Transverse colon (tissue), 4 donors: ENCODE measurements around the gene SCAMP3. TPM values are rescaled to one million over a fixed set of nuclear protein-coding genes. Genes with fewer than 3 reads are reported as not detected.

Source experiments
- DNase-seq: peaks from one replicate; pipeline ENCODE4 v3.0.0-alpha.2; 2019
- H3K27ac ChIP-seq, 4 donors: fragments of 200-600 bp; sonication (generic); 2 replicates each; pipeline ENCODE4 v1.5.1; 2016 to 2018; ENCODE audit warnings: inconsistent platforms in 4 of 4
- H3K27me3 ChIP-seq: fragments of 200-600 bp; sonication (generic); 2 replicates; pipeline ENCODE4 v1.5.1; 2017; ENCODE audit warnings: inconsistent platforms
- H3K36me3 ChIP-seq, 4 donors: fragments of 200-600 bp; sonication (generic); 2 replicates each; pipeline ENCODE4 v1.5.1; 2017 to 2019; ENCODE audit warnings: inconsistent platforms in 4 of 4
- H3K4me1 ChIP-seq, 4 donors: fragments of 200-600 bp; sonication (generic); 2 replicates each; pipeline ENCODE4 v1.5.1; 2017 to 2020; ENCODE audit warnings: inconsistent platforms in 4 of 4
- H3K4me3 ChIP-seq, 4 donors: fragments of 200-600 bp; sonication (generic); 1 replicate in 1 of 4; 2 replicates in 3 of 4; pipeline versions ENCODE4 v1.5.1 to v1.6.1; 2017 to 2019; ENCODE audit warnings: inconsistent platforms in 4 of 4
- H3K9me3 ChIP-seq, 2 donors: fragments of 200-600 bp; sonication (generic); 2 replicates each; pipeline ENCODE4 v1.5.1; 2017 to 2019; ENCODE audit warnings: inconsistent platforms in 2 of 2
- EP300 ChIP-seq: sonication (generic); formaldehyde crosslinking; IDR thresholded peaks from one replicate; pipeline ENCODE4 v1.6.1; 2017; ENCODE audit warnings: antibody characterized with exemption, low read depth
- POLR2A ChIP-seq: fragments of 450-650 bp; IDR thresholded peaks from one replicate; pipeline ENCODE4 v1.6.1; 2016; ENCODE audit warnings: antibody characterized with exemption, mild to moderate bottlenecking, moderate library complexity
- POLR2AphosphoS5 ChIP-seq, 3 donors: sonication (generic); formaldehyde crosslinking; IDR thresholded peaks; one replicate each; pipeline ENCODE4 v1.6.1; 2016; ENCODE audit warnings: antibody characterized with exemption in 3 of 3
- WGBS, 2 donors: methylation state at CpG; one replicate each; pipeline ENCODE4 v1.1.5; 2018; ENCODE audit warnings: low coverage in 1 of 2; 5-methylcytosine and 5-hydroxymethylcytosine counted together
- in situ Hi-C, 4 donors: fragments of 200-750 bp; cut with MboI; loops; one replicate each; pipeline versions ENCODE4 v1.15.0 to v1.15.1; 2017; ENCODE audit warnings: low sequenced_read_pairs in 3 of 4, low pct_ligation_motif_present in 1 of 4, low pct_unique_long_range_greater_than_20kb in 1 of 4
- intact Hi-C: fragments of 100-400 bp; cut with DNase I; formaldehyde crosslinking; loops from one replicate; pipeline ENCODE4 v1.15.1; 2023; ENCODE audit warnings: low total_unique reads
- total RNA-seq, 4 donors: library from RNA; depleted of rRNA; stranded (reverse); fragments of >200 nt; gene quantifications; one replicate each; pipeline ENCODE4 v1.1.0, GENCODE V29; 2016
- TF ChIP-seq, protein P1 (sequence below), 5 experiments: fragments of 200-600 bp in 3 of 5; fragments of 450-650 bp in 2 of 5; sonication (generic) in 3 of 5; IDR thresholded peaks; 1 replicate in 2 of 5; 2 replicates in 3 of 5; pipeline ENCODE4 v1.5.1; 2016 to 2017; ENCODE audit warnings: antibody characterized with exemption in 5 of 5, inconsistent platforms in 3 of 5, mild to moderate bottlenecking in 2 of 5, moderate library complexity in 1 of 5

The SCAMP3 gene
- total RNA-seq, 4 donors from 2014 or later, result 7.8 to 61.3 (median 35.2) TPM

DNA sequence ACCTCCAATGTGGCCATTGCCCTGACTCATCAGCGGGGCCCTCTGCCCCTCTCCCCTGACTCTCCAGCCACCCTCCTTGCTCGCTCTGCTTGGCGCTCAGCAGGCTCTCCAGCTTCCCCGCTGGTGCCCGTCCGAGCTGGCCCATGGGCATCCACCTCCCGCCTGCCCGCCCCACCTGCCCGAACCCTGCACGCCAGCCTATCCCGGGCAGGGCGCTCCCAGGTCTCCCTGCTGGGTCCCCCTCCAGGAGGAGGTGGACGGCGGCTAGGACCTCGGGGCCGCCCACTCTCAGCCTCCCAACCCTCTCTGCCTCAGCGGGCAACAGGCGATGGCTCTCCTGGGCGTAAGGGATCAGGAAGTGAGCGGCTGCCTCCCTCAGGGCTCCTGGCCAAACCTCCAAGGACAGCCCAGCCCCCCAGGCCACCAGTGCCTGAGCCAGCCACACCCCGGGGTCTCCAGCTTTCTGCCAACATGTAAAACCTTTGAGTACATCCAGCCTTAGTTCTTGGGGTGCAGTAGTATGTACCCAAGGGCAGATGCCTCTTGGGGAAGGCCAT lies 25.9 kb upstream of the SCAMP3 start:
- Histone ChIP-seq H3K4me3 (no peak overlapping the region), H3K27ac (no peak overlapping the region), H3K9me3 (no peaks in the 10 kb centered on the region), H3K36me3 (no peaks in the 10 kb centered on the region), H3K4me1 (no peaks in the 10 kb centered on the region), H3K27me3 (no peaks in the 10 kb centered on the region)
- 91% methylated on average over 15 of the region's 21 CpGs; no CpG with 5 or more reads in 1 of the 2 donors for WGBS, 2 donors
- TF ChIP-seq EP300 (no peak), POLR2AphosphoS5 (IDR thresholded peaks at IDR 0.05) (no peak), POLR2A (no peak)
- TF ChIP-seq, protein P1, sequence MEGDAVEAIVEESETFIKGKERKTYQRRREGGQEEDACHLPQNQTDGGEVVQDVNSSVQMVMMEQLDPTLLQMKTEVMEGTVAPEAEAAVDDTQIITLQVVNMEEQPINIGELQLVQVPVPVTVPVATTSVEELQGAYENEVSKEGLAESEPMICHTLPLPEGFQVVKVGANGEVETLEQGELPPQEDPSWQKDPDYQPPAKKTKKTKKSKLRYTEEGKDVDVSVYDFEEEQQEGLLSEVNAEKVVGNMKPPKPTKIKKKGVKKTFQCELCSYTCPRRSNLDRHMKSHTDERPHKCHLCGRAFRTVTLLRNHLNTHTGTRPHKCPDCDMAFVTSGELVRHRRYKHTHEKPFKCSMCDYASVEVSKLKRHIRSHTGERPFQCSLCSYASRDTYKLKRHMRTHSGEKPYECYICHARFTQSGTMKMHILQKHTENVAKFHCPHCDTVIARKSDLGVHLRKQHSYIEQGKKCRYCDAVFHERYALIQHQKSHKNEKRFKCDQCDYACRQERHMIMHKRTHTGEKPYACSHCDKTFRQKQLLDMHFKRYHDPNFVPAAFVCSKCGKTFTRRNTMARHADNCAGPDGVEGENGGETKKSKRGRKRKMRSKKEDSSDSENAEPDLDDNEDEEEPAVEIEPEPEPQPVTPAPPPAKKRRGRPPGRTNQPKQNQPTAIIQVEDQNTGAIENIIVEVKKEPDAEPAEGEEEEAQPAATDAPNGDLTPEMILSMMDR (IDR thresholded peaks at IDR 0.05), result no peak
- in situ Hi-C loops, result no loop called here
- no peak for DNase-seq
- intact Hi-C loops, result no loop called here

DNA sequence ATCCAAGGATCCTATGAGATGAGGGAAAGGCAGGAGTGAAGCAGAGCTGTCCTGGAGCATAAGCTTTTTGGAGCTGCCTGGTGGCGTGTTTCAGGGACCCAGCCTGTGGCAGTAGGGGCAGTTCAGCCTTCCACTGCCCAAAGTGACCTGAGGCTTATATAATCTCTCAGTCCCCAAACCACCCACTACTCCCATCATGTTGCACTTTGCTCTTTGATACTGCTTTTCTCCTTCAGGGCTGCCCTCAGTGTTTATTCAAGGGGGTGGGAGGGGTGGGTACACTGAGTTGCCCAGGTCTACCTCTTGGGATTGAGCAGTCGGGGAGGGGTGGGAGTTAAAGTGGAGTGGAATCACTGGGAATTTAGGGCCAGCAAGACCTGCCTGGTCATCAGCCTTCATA lies 24.4 kb upstream of the SCAMP3 start:
- 97 to 100% methylated on average over 1 to 2 of the region's 2 CpGs for WGBS, 2 donors
- H3K36me3 ChIP-seq, result no peaks in the 10 kb centered on the region
- no peak overlapping the region for H3K4me3 ChIP-seq
- TF ChIP-seq POLR2A, result no peak
- TF ChIP-seq, protein P1 (IDR thresholded peaks at IDR 0.05), result no peak
- no peak for TF ChIP-seq POLR2AphosphoS5 (IDR thresholded peaks at IDR 0.05)
- TF ChIP-seq EP300, result no peak
- no peak overlapping the region for H3K27ac ChIP-seq
- H3K4me1 ChIP-seq, result no peaks in the 10 kb centered on the region
- intact Hi-C loops (no loop called here), in situ Hi-C loops (no loop called here)
- no peaks in the 10 kb centered on the region for H3K9me3 ChIP-seq
- no peaks in the 10 kb centered on the region for H3K27me3 ChIP-seq
- DNase-seq, result no peak

DNA sequence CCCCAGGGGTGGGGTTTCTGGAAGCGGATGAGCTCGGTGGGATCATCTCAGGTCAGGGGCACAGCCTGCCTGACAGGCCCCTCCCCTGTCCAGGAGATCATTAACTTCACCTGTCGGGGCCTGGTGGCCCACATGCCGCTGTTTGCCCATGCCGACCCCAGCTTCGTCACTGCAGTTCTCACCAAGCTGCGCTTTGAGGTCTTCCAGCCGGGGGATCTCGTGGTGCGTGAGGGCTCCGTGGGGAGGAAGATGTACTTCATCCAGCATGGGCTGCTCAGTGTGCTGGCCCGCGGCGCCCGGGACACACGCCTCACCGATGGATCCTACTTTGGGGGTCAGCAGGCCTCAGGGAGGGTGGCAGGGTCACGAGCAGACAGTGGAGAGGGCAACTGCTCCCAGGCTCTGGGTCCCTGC lies 23.5 kb upstream of the SCAMP3 start:
- no peaks in the 10 kb centered on the region for H3K27me3 ChIP-seq
- 91% methylated on average over 14 of the region's 18 CpGs; no CpG with 5 or more reads in 1 of the 2 donors for WGBS, 2 donors
- no peak overlapping the region for H3K27ac ChIP-seq
- no peaks in the 10 kb centered on the region for H3K4me1 ChIP-seq
- intact Hi-C loops (no loop called here), in situ Hi-C loops (no loop called here)
- TF ChIP-seq, protein P1 (IDR thresholded peaks at IDR 0.05), result no peak
- TF ChIP-seq POLR2A (no peak), POLR2AphosphoS5 (IDR thresholded peaks at IDR 0.05) (no peak), EP300 (no peak)
- H3K36me3 ChIP-seq, result no peaks in the 10 kb centered on the region
- H3K9me3 ChIP-seq, result no peaks in the 10 kb centered on the region
- H3K4me3 ChIP-seq, result no peak overlapping the region
- no peak for DNase-seq

DNA sequence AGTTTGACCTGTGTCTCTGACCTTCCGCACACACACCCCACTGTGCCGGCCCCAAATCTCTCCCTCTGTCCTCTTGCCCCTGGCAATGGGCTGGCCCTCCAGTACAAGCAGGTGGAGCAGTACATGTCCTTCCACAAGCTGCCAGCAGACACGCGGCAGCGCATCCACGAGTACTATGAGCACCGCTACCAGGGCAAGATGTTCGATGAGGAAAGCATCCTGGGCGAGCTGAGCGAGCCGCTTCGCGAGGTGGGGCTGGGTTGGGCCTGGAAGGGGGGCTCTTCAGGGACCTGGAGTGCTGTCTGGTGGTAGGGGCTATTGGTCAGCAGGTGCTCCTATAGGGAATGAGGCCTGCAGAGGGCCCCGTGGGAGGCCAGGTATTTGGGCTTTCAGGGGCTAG lies 22.9 kb upstream of the SCAMP3 start:
- no peaks in the 10 kb centered on the region for H3K27me3 ChIP-seq
- H3K4me1 ChIP-seq, result no peaks in the 10 kb centered on the region
- no peak for TF ChIP-seq POLR2AphosphoS5 (IDR thresholded peaks at IDR 0.05)
- TF ChIP-seq EP300, result no peak
- TF ChIP-seq, protein P1 (IDR thresholded peaks at IDR 0.05), result no peak
- H3K9me3 ChIP-seq, result no peaks in the 10 kb centered on the region
- in situ Hi-C loops, result no loop called here
- 88% methylated on average over 7 to 14 of the region's 14 CpGs for WGBS, 2 donors
- intact Hi-C loops, result no loop called here
- no peak overlapping the region for H3K27ac ChIP-seq
- no peaks in the 10 kb centered on the region for H3K36me3 ChIP-seq
- no peak overlapping the region for H3K4me3 ChIP-seq
- DNase-seq, result no peak
